ENCODE data around the gene PTPRG. TPM values are rescaled to one million over a fixed set of nuclear protein-coding genes. Genes with fewer than 3 reads are reported as not detected.

Gene PTPRG
- polyA plus RNA-seq, 1 donor (not counting 4 experiments of a cell fraction or from before 2014, with no cell fraction given) = 12.1 TPM

DNA sequence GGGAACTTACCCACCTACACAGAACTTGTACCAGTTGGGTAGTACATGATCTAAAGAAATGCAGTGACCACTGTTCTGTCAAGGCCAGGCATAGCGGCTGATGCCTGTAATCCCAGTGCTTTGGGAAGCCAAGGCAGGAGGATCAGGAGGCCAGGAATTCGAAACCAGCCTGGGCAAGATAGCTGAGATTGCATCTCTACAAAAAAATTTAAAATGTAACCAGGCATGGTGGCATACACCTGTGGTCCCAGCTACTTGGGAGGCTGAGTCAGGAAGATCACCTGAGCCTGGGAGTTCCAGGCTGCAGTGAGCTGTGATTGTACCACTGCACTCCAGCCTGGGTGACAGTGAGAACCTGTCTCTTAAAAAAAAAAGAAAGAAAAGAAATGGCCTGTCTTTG, 491.0 kb downstream of the PTPRG start:
- no peaks in the 10 kb centered on the region for H3K36me3 ChIP-seq (ENCODE audit: control insufficient read depth in 2 of 2, extremely low read depth in 1 of 2, insufficient read depth in 2 of 2, low read length in 2 of 2)
- no peaks in the 10 kb centered on the region for H4K20me1 ChIP-seq (ENCODE audit: control insufficient read depth, extremely low read depth, insufficient read depth, low read length)
- no peak for TF ChIP-seq EZH2 (IDR thresholded peaks at IDR 0.05; ENCODE audit: low read length)
- TF ChIP-seq, protein P1, sequence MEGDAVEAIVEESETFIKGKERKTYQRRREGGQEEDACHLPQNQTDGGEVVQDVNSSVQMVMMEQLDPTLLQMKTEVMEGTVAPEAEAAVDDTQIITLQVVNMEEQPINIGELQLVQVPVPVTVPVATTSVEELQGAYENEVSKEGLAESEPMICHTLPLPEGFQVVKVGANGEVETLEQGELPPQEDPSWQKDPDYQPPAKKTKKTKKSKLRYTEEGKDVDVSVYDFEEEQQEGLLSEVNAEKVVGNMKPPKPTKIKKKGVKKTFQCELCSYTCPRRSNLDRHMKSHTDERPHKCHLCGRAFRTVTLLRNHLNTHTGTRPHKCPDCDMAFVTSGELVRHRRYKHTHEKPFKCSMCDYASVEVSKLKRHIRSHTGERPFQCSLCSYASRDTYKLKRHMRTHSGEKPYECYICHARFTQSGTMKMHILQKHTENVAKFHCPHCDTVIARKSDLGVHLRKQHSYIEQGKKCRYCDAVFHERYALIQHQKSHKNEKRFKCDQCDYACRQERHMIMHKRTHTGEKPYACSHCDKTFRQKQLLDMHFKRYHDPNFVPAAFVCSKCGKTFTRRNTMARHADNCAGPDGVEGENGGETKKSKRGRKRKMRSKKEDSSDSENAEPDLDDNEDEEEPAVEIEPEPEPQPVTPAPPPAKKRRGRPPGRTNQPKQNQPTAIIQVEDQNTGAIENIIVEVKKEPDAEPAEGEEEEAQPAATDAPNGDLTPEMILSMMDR (optimal IDR thresholded peaks at IDR 0.05 in 1 of 3, IDR thresholded peaks at IDR 0.05 in 1 of 3, conservative IDR thresholded peaks at IDR 0.05 in 1 of 3; ENCODE audit: extremely low read depth in 1 of 3, insufficient read depth in 2 of 3, low read length in 3 of 3) = no peak
- H3K4me2 ChIP-seq (ENCODE audit: control insufficient read depth, extremely low read depth, insufficient read depth, low read depth, low read length) = no peak overlapping the region
- no peak overlapping the region for H3K4me3 ChIP-seq (ENCODE audit: control insufficient read depth in 2 of 3, extremely low read depth in 1 of 3, insufficient read depth in 2 of 3, low read depth in 1 of 3, low read length in 3 of 3)
- no peak overlapping the region for H3K9ac ChIP-seq (ENCODE audit: control insufficient read depth, extremely low read depth, insufficient read depth, low read length)
- H3K9me1 ChIP-seq (ENCODE audit: control insufficient read depth, extremely low read depth, insufficient read depth, low read length) = no peaks in the 10 kb centered on the region
- no peaks in the 10 kb centered on the region for H3K79me2 ChIP-seq (ENCODE audit: control insufficient read depth, insufficient read depth, low read length)
- H3K4me1 ChIP-seq (ENCODE audit: control insufficient read depth, extremely low read depth, insufficient read depth, low read length) = no peaks in the 10 kb centered on the region
- no peak for FAIRE-seq
- H3K27me3 ChIP-seq (ENCODE audit: control insufficient read depth, extremely low read depth, insufficient read depth, low read length) = no peaks in the 10 kb centered on the region
- no peak overlapping the region for H3K27ac ChIP-seq (ENCODE audit: control insufficient read depth, insufficient read depth, low read length)
- H2AFZ ChIP-seq (ENCODE audit: control insufficient read depth, low read length) = no peak overlapping the region
- H3K9me3 ChIP-seq (ENCODE audit: control insufficient read depth, low read depth, low read length) = no peaks in the 10 kb centered on the region
- no peak for DNase-seq (ENCODE audit: low read depth, low spot score)
- dilution Hi-C loops (cut with MboI; ENCODE audit: extremely low pct_ligation_motif_present, low sequenced_read_pairs) = no loop called here

DNA sequence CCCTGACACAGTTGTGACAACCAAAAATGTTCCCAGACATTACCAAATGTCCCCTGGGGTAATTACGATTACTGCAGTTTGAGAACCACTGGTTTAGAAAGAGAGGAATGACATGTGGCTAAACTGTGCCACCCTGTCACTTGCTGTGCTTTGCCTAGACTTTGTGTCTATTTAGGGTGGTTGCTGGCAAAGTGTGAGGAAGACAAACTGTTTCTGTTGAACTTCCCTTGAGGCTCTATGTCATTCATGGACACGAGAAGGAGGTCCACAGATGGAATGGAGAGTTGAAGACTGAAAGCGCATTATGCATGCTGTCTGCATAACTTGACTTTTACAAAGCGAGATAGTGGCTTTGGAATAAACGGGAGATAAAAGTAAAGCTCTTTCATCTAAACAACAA, 495.3 kb downstream of the PTPRG start:
- no peak overlapping the region for H3K4me3 ChIP-seq (ENCODE audit: control insufficient read depth in 2 of 3, extremely low read depth in 1 of 3, insufficient read depth in 2 of 3, low read depth in 1 of 3, low read length in 3 of 3)
- dilution Hi-C loops (cut with MboI; ENCODE audit: extremely low pct_ligation_motif_present, low sequenced_read_pairs) = no loop called here
- no peaks in the 10 kb centered on the region for H3K79me2 ChIP-seq (ENCODE audit: control insufficient read depth, insufficient read depth, low read length)
- TF ChIP-seq, protein P1 (optimal IDR thresholded peaks at IDR 0.05 in 1 of 3, IDR thresholded peaks at IDR 0.05 in 1 of 3, conservative IDR thresholded peaks at IDR 0.05 in 1 of 3; ENCODE audit: extremely low read depth in 1 of 3, insufficient read depth in 2 of 3, low read length in 3 of 3) = no peak
- TF ChIP-seq EZH2 (IDR thresholded peaks at IDR 0.05; ENCODE audit: low read length) = no peak
- no peak overlapping the region for H3K4me2 ChIP-seq (ENCODE audit: control insufficient read depth, extremely low read depth, insufficient read depth, low read depth, low read length)
- FAIRE-seq (no peak), DNase-seq (ENCODE audit: low read depth, low spot score) (no peak)
- no peak overlapping the region for H3K9ac ChIP-seq (ENCODE audit: control insufficient read depth, extremely low read depth, insufficient read depth, low read length)
- no peak overlapping the region for H3K27ac ChIP-seq (ENCODE audit: control insufficient read depth, insufficient read depth, low read length)
- H2AFZ ChIP-seq (ENCODE audit: control insufficient read depth, low read length) = no peak overlapping the region
- no peaks in the 10 kb centered on the region for H3K9me1 ChIP-seq (ENCODE audit: control insufficient read depth, extremely low read depth, insufficient read depth, low read length)
- H3K27me3 ChIP-seq (ENCODE audit: control insufficient read depth, extremely low read depth, insufficient read depth, low read length) = no peaks in the 10 kb centered on the region
- no peaks in the 10 kb centered on the region for H3K4me1 ChIP-seq (ENCODE audit: control insufficient read depth, extremely low read depth, insufficient read depth, low read length)
- H4K20me1 ChIP-seq (ENCODE audit: control insufficient read depth, extremely low read depth, insufficient read depth, low read length) = no peaks in the 10 kb centered on the region
- no peaks in the 10 kb centered on the region for H3K36me3 ChIP-seq (ENCODE audit: control insufficient read depth in 2 of 2, extremely low read depth in 1 of 2, insufficient read depth in 2 of 2, low read length in 2 of 2)
- no peaks in the 10 kb centered on the region for H3K9me3 ChIP-seq (ENCODE audit: control insufficient read depth, low read depth, low read length)

Data from keratinocyte (primary cell).